ENCODE results near the gene DAB1.

The DAB1 gene

GRCh38 chr1:56978819-56979218 is 445.0 kb downstream of the DAB1 start:
- DNase-seq (ENCODE audit: low read depth in 2 of 2), result no peak

- no peak for DNase-seq (ENCODE audit: low read depth in 2 of 2)
Observed at GRCh38 chr1:56977910-56978309, 445.9 kb downstream of the DAB1 start.

- no peak for DNase-seq (ENCODE audit: low read depth in 2 of 2)
Observed at GRCh38 chr1:56975446-56975845, 448.4 kb downstream of the DAB1 start.

GRCh38 chr1:56973923-56974742 is 449.7 kb downstream of the DAB1 start:
- no peak for DNase-seq (ENCODE audit: low read depth in 2 of 2)

- no peak for DNase-seq (ENCODE audit: low read depth in 2 of 2)
Observed at GRCh38 chr1:56972976-56973375, 450.9 kb downstream of the DAB1 start.

- DNase-seq (ENCODE audit: low read depth in 2 of 2), result no peak
Observed at GRCh38 chr1:56970280-56970679, 453.6 kb downstream of the DAB1 start.

GRCh38 chr1:56968878-56969495 is 454.9 kb downstream of the DAB1 start:
- no peak for DNase-seq (ENCODE audit: low read depth in 2 of 2)

- DNase-seq (ENCODE audit: low read depth in 2 of 2), result no peak
Observed at GRCh38 chr1:56967900-56968832, 455.7 kb downstream of the DAB1 start.

- DNase-seq (ENCODE audit: low read depth in 2 of 2), result no peak
Observed at GRCh38 chr1:56967355-56967754, 456.5 kb downstream of the DAB1 start.

GRCh38 chr1:56966698-56966999 is 457.2 kb downstream of the DAB1 start:
- DNase-seq (ENCODE audit: low read depth in 2 of 2), result no peak

GRCh38 chr1:56965916-56966697 is 457.8 kb downstream of the DAB1 start, which contains the start of gene C8B:
C8B (minus strand) TSS chr1:56966015; CDS start chr1:56965948, 67 bp downstream.
- no peak for DNase-seq (ENCODE audit: low read depth in 2 of 2)

GRCh38 chr1:56965191-56965590 is 458.7 kb downstream of the DAB1 start:
- DNase-seq (ENCODE audit: low read depth in 2 of 2), result no peak

GRCh38 chr1:56964349-56965017 is 459.4 kb downstream of the DAB1 start:
- no peak for DNase-seq (ENCODE audit: low read depth in 2 of 2)

GRCh38 chr1:56963667-56964066 is 460.2 kb downstream of the DAB1 start:
- no peak for DNase-seq (ENCODE audit: low read depth in 2 of 2)

- no peak for DNase-seq (ENCODE audit: low read depth in 2 of 2)
Observed at GRCh38 chr1:56961426-56961825, 462.4 kb downstream of the DAB1 start.

GRCh38 chr1:56958526-56958925 is 465.3 kb downstream of the DAB1 start:
- no peak for DNase-seq (ENCODE audit: low read depth in 2 of 2)

GRCh38 chr1:56957931-56958330 is 465.9 kb downstream of the DAB1 start:
- no peak for DNase-seq (ENCODE audit: low read depth in 2 of 2)

- DNase-seq (ENCODE audit: low read depth in 2 of 2), result no peak
Observed at GRCh38 chr1:56954664-56955063, 469.2 kb downstream of the DAB1 start.

GRCh38 chr1:56953386-56953785 is 470.5 kb downstream of the DAB1 start:
- DNase-seq (ENCODE audit: low read depth in 2 of 2), result no peak

- DNase-seq (ENCODE audit: low read depth in 2 of 2), result no peak
Observed at GRCh38 chr1:56952501-56952900, 471.4 kb downstream of the DAB1 start.

- no peak for DNase-seq (ENCODE audit: low read depth in 2 of 2)
Observed at GRCh38 chr1:56948403-56949023, 475.3 kb downstream of the DAB1 start.
